Endothelial cell of umbilical vein (primary cell): ENCODE measurements around the gene ZNF48. TPM values are rescaled to one million over a fixed set of nuclear protein-coding genes. Genes with fewer than 3 reads are reported as not detected.

Experiments
- BruUV-seq: library from RNA; stranded (reverse); fragments of 400-500 nt; replicated peaks from 2 replicates; lab custom pipeline; 2021; lab: Mats Ljungman, UMichigan
- CTCF ChIA-PET: fragments of 300-600, 350-600 bp; sonication (Branson Sonifier 250); formaldehyde crosslinking; loops from one replicate; lab custom pipeline; 2021; ENCODE audit warnings: antibody characterized with exemption, inconsistent platforms; lab: Charles Lee
- POLR2A ChIA-PET: fragments of 300-600, 350-600 bp; sonication (Branson Sonifier 250); formaldehyde crosslinking; loops from one replicate; lab custom pipeline; 2021; ENCODE audit warnings: antibody characterized with exemption, inconsistent platforms; lab: Charles Lee
- DNase-seq: peaks from one replicate; pipeline ENCODE4 v3.0.0-alpha.2; 2011; ENCODE audit warnings: low read depth, low spot score
- FAIRE-seq: peaks from 2 replicates; lab custom pipeline; 2011; peaks lifted over from hg19 to GRCh38; lab: Jason Lieb, UNC
- H2AFZ ChIP-seq: 2 replicates; pipeline ENCODE4 v1.6.0; 2012; ENCODE audit warnings: low read depth, low read length, control low read depth, inconsistent platforms
- H3K27ac ChIP-seq: 2 replicates; pipeline ENCODE4 v1.5.1; 2011; ENCODE audit warnings: low read depth, mild to moderate bottlenecking, control low read depth, low read length, moderate library complexity; ENCODE audit not compliant: insufficient read depth
- H3K27me3 ChIP-seq, 2 experiments: 2 replicates each; pipeline versions ENCODE4 v1.6.0 to v1.6.1; 2011; ENCODE audit warnings: low read length in 2 of 2, mixed read lengths in 1 of 2; ENCODE audit not compliant: control insufficient read depth in 2 of 2, insufficient read depth in 2 of 2
- H3K36me3 ChIP-seq, 2 experiments: 2 replicates in 1 of 2; 3 replicates in 1 of 2; pipeline ENCODE4 v1.5.1; 2011; ENCODE audit warnings: low read length in 2 of 2, mild to moderate bottlenecking in 1 of 2, moderate library complexity in 1 of 2; ENCODE audit not compliant: control insufficient read depth in 2 of 2, insufficient read depth in 2 of 2; ENCODE audit errors: extremely low read depth in 1 of 2
- H3K4me1 ChIP-seq: 3 replicates; pipeline ENCODE4 v1.5.1; 2011; ENCODE audit warnings: mild to moderate bottlenecking, low read length; ENCODE audit not compliant: control insufficient read depth, insufficient read depth; ENCODE audit errors: extremely low read depth
- H3K4me2 ChIP-seq: 2 replicates; pipeline ENCODE4 v1.6.1; 2011; ENCODE audit warnings: low read length, control low read depth, mixed read lengths; ENCODE audit not compliant: insufficient read depth
- H3K4me3 ChIP-seq, 3 experiments: fragments of 200-600 bp in 1 of 3; sonication (generic), shearing (Covaris generic) in 1 of 3; replicated peaks in 1 of 3; 2 replicates each; pipeline ENCODE4 v1.5.1; 2011 to 2016; ENCODE audit warnings: control low read depth in 3 of 3, low read length in 3 of 3, mild to moderate bottlenecking in 2 of 3, inconsistent platforms in 1 of 3, low read depth in 1 of 3, moderate library complexity in 1 of 3; ENCODE audit not compliant: insufficient read depth in 1 of 3
- H3K79me2 ChIP-seq: 2 replicates; pipeline ENCODE4 v1.6.0; 2012; ENCODE audit warnings: low read length, inconsistent platforms; ENCODE audit not compliant: control insufficient read depth, insufficient read depth
- H3K9ac ChIP-seq: replicated peaks from 2 replicates; pipeline ENCODE3; 2011; ENCODE audit warnings: low read length, control low read depth; ENCODE audit not compliant: insufficient read depth; ENCODE audit errors: extremely low read depth
- H3K9me1 ChIP-seq: replicated peaks from 3 replicates; pipeline ENCODE4 v1.6.0; 2011; ENCODE audit warnings: mild to moderate bottlenecking, low read length; ENCODE audit not compliant: control insufficient read depth, insufficient read depth; ENCODE audit errors: extremely low read depth
- H3K9me3 ChIP-seq: replicated peaks from 2 replicates; pipeline ENCODE4 v1.5.1; 2012; ENCODE audit warnings: low read length, inconsistent platforms; ENCODE audit not compliant: control insufficient read depth, insufficient read depth
- H4K20me1 ChIP-seq: replicated peaks from 2 replicates; pipeline ENCODE3; 2011; ENCODE audit warnings: mild to moderate bottlenecking, low read length; ENCODE audit not compliant: control insufficient read depth, insufficient read depth; ENCODE audit errors: extremely low read depth
- EZH2 ChIP-seq: IDR thresholded peaks from 2 replicates; pipeline ENCODE4 v1.6.1; 2012; ENCODE audit warnings: borderline replicate concordance, low read depth, mild to moderate bottlenecking, moderate library complexity, low read length, inconsistent platforms; ENCODE audit not compliant: severe bottlenecking
- FOS ChIP-seq: IDR thresholded peaks from 2 replicates; pipeline ENCODE4 v1.6.1; 2011; ENCODE audit warnings: mild to moderate bottlenecking, low read length, moderate library complexity, borderline replicate concordance; ENCODE audit not compliant: insufficient read depth
- GATA2 ChIP-seq: IDR thresholded peaks from 2 replicates; pipeline ENCODE4 v1.7.0; 2011; ENCODE audit warnings: low read depth, mild to moderate bottlenecking, moderate library complexity, mixed read lengths, low read length; ENCODE audit not compliant: insufficient read length, insufficient read depth
- JUN ChIP-seq: IDR thresholded peaks from 2 replicates; pipeline ENCODE4 v1.6.1; 2011; ENCODE audit warnings: borderline replicate concordance, low read depth; ENCODE audit not compliant: insufficient read length, insufficient read depth
- MYC ChIP-seq: IDR thresholded peaks from one replicate; pipeline ENCODE4 v1.6.1; 2011; ENCODE audit warnings: mild to moderate bottlenecking, low read depth, low read length
- POLR2A ChIP-seq: IDR thresholded peaks from 2 replicates; pipeline ENCODE4 v1.6.1; 2012; ENCODE audit warnings: low read depth, mild to moderate bottlenecking, control low read depth, low read length
- POLR2AphosphoS5 ChIP-seq: IDR thresholded peaks from 2 replicates; pipeline ENCODE4 v1.6.1; 2012; ENCODE audit warnings: low read depth, mild to moderate bottlenecking, control low read depth, low read length, moderate library complexity; ENCODE audit not compliant: insufficient read depth
- dilution Hi-C: fragments of 300-500 bp; cut with MboI; formaldehyde crosslinking; loops from one replicate; pipeline ENCODE4 v1.15.0; 2019; ENCODE audit warnings: low sequenced_read_pairs; ENCODE audit not compliant: extremely low pct_ligation_motif_present
- intact Hi-C: fragments of 100-400 bp; cut with micrococcal nuclease; formaldehyde crosslinking; loops from one replicate; pipeline ENCODE4 v1.10.0; 2022
- polyA plus RNA-seq, 4 experiments: library from polyadenylated mRNA; depleted of rRNA in 3 of 4; stranded (reverse) in 3 of 4; unstranded in 1 of 4; fragments of >200 nt; gene quantifications; 2 replicates each; pipeline versions ENCODE4 v1.2.1 to v1.2.3, GENCODE V29; 2011 to 2012; ENCODE audit warnings: missing spikeins in 1 of 4
- total RNA-seq: library from RNA; stranded (reverse); gene quantifications from 2 replicates; pipeline ENCODE4 v1.2.3, GENCODE V29; 2021
- TF ChIP-seq, protein P1 (sequence below): IDR thresholded peaks from 2 replicates; pipeline ENCODE4 v1.6.1; 2011; ENCODE audit not compliant: insufficient read depth, insufficient read length
- TF ChIP-seq, protein P2 (sequence below), 2 donors: IDR thresholded peaks; 1 replicate in 1 of 2; 2 replicates in 1 of 2; pipeline ENCODE4 v1.5.1; 2011; ENCODE audit warnings: low read length in 2 of 2, mild to moderate bottlenecking in 2 of 2, moderate library complexity in 2 of 2, control low read depth in 1 of 2, inconsistent platforms in 1 of 2, low read depth in 1 of 2; ENCODE audit not compliant: insufficient read depth in 1 of 2; ENCODE audit errors: extremely low read depth in 1 of 2

Gene ZNF48
- total and polyA plus RNA-seq, 2 donors (not counting 3 experiments of a cell fraction or from before 2014, with no cell fraction given) = 15.3 to 16.1 TPM

DNA sequence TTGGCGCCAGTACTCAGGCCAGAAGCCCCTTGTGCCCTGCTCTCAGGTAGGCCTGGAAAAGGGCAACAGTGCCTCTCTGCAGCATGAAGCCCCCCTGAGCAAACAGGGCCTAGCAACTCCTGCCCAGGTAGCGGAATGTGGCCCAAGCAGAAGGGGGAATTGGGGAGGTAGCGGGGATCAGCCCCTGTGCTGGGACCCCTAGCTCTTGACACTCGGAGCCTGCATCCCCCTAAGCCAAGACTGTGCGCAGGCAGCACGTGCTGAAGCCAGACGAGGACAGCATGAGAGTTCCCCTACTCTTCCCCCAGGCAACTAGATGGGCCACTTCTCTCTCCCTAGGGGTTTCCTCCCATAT, 39.3 kb upstream of the ZNF48 start:
- FAIRE-seq = no peak

More for the DNA sequence above, 39.3 kb upstream of the ZNF48 start:
- Histone ChIP-seq H3K9me1 (no peaks in the 10 kb centered on the region), H2AFZ (no peak overlapping the region), H3K4me3 (peak overlapping the region in 1 of 3 experiments; percentile 84), H3K9me3 (no peaks in the 10 kb centered on the region), H3K4me2 (peak overlapping the region; percentile 66), H3K36me3 (peaks cover 0 to 30% of the 10 kb centered on the region in 2 experiments), H3K4me1 (peaks cover 32% of the 10 kb centered on the region), H4K20me1 (no peaks in the 10 kb centered on the region), H3K79me2 (peaks cover 26% of the 10 kb centered on the region), H3K9ac (peak overlapping the region; percentile 96), H3K27ac (peak overlapping the region; percentile 95), H3K27me3 (no peaks in the 10 kb centered on the region)
- intact Hi-C loops (no loop called here), dilution Hi-C loops (no loop called here)
- CTCF ChIA-PET = interaction anchor here (1.5 to 2.5 kb wide), 3 partner anchors 15 to 54 kb away, joined by 3 to 12 read pairs (median 8); partner anchors contain the start of gene ZNF48
- no TSS peak for BruUV-seq
- no peak for TF ChIP-seq GATA2
- TF ChIP-seq, protein P1, sequence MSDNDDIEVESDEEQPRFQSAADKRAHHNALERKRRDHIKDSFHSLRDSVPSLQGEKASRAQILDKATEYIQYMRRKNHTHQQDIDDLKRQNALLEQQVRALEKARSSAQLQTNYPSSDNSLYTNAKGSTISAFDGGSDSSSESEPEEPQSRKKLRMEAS = no peak
- no peak for TF ChIP-seq JUN
- TF ChIP-seq FOS = no peak
- TF ChIP-seq, protein P2, sequence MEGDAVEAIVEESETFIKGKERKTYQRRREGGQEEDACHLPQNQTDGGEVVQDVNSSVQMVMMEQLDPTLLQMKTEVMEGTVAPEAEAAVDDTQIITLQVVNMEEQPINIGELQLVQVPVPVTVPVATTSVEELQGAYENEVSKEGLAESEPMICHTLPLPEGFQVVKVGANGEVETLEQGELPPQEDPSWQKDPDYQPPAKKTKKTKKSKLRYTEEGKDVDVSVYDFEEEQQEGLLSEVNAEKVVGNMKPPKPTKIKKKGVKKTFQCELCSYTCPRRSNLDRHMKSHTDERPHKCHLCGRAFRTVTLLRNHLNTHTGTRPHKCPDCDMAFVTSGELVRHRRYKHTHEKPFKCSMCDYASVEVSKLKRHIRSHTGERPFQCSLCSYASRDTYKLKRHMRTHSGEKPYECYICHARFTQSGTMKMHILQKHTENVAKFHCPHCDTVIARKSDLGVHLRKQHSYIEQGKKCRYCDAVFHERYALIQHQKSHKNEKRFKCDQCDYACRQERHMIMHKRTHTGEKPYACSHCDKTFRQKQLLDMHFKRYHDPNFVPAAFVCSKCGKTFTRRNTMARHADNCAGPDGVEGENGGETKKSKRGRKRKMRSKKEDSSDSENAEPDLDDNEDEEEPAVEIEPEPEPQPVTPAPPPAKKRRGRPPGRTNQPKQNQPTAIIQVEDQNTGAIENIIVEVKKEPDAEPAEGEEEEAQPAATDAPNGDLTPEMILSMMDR (IDR thresholded peaks at IDR 0.05; ENCODE audit: extremely low read depth in 1 of 2, insufficient read depth in 1 of 2, low read depth in 1 of 2, low read length in 2 of 2) = no peak
- no peak for TF ChIP-seq POLR2AphosphoS5
- no peak for TF ChIP-seq POLR2A
- TF ChIP-seq MYC = no peak
- no peak for TF ChIP-seq EZH2
- no peak for DNase-seq
- POLR2A ChIA-PET = no interaction called here
